GM21825 (cell line): ENCODE data around the gene HIP1.
"Not testable (repeated sequence)": the region's sequence is repeated elsewhere in the genome, so short reads cannot be mapped to it uniquely, and the experiment has no call there.

Source experiments
- ATAC-seq: cut with Tn5 transposase; IDR thresholded peaks from one replicate; pipeline ENCODE4 v1.9.1; 2021; ENCODE audit warnings: mild to moderate bottlenecking, moderate library complexity; ENCODE audit not compliant: unreplicated experiment

The HIP1 gene

DNA sequence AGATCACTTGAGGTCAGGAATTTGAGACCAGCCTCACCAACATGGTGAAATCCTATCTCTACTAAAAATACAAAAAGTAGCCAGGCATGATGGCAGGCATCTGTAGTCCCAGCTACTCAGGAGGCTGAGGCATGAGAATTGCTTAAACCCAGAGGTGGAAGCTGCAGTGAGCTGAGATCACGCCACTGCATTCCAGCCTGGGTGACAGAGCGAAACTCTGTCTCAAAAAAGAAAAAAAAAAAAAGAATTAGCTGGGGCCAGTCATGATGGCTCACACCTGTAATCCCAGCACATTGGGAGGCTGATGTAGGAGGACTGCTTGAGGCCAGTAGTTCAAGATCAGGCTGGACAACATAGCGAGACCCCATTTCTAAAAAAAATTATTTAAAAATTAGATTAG, 21.0 kb downstream of the HIP1 start:
- ATAC-seq, result not testable (repeated sequence)

DNA sequence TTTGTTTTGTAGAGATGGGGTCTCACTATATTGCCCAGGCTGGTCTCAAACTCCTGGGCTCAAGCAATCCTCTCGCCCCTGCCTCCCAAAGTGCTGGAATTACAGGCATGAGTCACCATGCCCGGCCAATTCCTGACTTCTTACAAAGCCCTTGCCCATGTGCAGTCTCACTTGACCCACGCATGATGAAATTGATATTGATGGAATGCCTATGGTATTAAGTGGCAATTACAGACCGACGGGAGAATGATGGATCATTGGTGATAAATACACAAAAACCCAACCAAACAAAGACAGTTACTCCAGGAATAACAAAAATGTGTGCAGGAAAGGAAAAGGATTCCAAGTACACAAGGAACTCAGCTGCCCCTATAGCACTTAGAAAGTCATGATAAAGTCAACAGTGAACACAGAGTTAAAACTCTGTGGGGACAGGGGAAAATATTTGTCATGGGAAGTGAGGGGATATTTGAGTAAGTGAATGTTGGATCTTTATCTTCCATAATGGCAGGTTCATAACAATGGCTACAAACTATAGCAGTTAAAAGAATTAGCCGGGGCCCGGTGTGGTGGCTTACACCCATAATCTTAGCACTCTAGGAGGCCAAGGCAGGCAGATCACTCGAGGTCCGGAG, 21.6 kb downstream of the HIP1 start:
- no peak for ATAC-seq

DNA sequence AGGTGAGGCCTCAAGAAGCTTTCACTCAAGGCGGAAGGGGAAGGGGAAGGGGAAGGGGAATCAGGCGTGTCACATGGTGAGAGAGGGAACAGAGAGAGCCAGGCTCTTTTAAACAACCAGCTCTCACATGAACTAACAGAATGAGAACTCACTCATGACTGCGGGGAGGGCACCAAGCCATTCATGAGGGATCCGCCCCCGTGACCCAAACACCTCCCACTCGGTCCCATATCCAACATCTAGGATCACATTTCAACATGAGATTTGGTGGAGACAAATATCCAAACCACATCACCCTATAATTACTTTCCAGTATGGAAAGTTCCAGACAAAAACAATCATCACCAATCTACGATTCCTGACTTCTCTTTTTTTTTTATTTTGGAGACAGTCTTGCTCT, 22.9 kb downstream of the HIP1 start:
- ATAC-seq, result no peak

DNA sequence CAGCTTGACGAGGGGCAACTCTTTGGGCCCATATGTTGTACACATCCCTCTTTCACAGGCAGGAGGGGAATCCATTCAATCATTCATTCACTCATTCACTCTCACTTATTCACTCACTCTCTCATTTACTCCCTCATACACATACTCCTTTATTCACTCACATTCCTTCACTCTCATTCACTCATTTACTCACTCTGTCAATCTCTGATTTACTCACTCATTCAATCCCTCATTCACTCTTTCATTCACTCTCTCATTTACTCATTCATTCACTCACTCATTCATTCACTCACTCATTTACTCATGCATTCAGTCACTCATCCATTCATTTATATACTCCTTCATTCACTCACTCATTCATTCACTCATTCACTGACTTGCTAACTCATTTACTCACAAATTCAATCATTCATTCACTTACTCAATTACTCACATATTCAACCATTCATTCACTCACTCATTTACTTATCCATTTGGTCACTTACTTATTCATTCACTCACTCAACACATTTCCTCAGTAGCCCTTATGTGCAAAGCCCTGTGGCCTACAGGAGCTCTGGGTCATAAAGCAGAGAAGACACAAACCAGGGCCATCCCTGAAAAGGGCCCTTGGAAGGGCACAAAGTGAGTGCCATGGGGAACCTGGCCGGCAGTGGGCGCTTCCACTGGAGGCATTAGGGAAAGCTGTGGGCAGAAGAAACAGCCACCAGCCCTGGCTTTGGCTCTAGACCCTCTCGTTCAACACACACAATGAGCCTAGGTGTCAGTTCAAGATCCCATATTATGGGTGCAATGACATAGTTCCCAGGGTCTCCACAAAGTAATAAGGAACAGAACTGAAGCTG, 26.0 kb downstream of the HIP1 start:
- ATAC-seq, result no peak

DNA sequence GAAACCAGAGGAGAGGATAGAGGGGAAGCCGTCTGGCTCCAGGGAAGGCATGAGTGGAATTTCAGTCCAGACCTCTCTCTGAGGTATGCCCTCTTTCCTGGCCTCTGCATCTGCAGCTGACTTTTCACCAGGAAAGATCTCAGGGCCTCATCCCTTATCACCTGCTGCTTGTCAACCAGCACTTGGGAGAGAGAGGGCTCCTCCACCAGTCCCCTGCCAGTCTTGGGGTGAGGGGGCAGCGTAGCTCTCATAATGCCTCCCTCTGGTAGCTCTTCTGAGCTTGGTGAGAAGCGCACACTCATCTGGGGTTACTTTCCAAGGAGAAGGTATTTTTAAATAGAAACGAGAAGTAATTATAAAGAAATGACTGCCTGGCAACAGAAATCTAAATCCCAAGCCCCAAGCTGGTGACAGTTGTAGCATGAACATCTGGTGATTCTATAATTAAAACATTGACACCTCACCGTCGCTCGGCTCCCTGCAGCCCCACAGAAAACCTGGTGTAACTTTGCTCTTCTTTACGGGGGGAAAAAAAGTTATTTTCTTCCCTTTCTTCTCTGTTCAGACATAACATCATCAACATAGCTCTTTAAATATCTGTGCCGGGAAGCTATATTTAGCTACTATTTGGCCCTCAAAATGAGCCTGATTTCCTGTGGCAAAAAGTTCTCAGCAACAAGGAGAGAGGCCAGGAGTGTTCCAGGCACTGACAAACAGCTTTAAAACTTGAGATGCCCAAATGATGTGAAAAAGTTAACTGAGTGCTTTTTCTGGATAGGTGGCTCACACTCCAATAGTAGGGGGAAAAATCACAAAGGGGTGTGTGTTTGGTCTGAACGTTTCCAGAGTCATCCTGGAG, 26.9 kb downstream of the HIP1 start:
- ATAC-seq, result no peak

DNA sequence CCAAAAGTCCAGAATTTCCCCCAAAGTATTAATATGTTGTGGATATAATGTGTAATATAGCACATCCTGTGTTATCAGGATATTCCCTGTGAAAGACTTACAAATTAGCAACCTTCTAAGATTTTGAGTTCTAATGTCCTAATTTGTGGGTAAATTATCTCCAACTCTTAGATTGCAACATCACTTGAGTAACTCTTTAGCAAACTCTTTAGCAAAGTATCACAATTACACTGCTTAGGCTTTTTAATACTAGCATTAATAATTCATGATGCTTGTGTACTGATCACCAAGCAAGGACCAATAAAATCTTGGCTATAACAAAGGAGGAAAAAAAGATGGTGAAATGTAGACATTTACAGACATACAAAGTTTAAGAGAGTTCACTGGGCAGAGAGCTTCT, 27.7 kb downstream of the HIP1 start:
- no peak for ATAC-seq

DNA sequence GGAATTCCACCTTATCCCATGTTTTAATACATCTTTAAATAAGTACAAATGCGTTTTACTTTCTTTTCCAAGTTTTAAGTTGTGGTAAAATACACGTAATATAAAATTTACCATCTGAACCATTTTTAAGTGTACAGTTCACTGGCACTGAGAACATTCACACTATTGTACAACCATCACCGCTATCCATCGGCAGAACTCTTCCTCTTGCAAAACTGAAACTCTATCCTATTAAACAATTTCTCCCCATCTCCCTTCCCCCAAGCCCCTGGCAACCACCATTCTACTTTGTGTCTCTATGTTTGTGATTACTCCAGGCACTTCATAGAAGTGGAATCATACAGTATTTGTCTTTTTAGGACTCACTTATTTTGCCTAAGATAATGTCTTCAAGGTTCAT, 33.8 kb downstream of the HIP1 start:
- no peak for ATAC-seq

DNA sequence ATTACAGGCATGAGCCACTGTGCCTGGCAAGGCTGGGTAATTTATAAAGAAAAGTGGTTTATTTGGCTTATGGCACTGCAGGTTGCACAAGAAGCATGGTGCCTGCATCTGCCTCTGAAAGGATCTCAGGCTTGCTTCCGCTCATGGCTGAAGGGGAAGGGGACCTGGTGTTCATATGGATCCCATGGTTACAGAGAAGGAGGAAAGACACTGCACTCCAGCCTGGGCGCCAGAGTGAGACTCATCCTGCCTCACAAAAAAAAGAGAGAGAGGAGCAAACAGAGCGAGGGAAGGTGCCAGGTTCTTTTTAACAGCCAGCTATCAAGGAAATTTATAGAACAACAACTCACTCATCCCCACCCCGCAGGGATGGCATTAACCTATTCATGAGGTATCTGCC, 36.2 kb downstream of the HIP1 start:
- ATAC-seq, result no peak

DNA sequence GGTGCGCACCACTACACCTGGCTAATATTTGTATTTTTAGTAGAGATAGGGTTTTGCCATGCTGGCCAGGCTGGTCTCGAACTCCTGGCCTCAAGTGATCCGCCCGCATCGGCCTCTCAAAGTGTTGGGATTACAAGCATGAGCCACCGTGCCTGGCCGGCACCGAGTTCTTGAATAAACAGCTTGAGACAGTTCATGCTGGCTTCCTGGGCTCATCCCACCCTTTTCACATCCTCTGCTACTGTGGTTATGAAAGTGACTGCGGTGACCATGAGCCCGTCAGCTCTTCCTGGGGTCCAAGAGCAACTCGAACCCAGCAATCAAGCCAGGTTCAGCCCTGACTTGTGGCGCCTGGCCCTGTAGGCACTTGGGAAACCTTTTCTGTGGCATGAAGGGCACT, 38.7 kb downstream of the HIP1 start:
- ATAC-seq, result no peak

DNA sequence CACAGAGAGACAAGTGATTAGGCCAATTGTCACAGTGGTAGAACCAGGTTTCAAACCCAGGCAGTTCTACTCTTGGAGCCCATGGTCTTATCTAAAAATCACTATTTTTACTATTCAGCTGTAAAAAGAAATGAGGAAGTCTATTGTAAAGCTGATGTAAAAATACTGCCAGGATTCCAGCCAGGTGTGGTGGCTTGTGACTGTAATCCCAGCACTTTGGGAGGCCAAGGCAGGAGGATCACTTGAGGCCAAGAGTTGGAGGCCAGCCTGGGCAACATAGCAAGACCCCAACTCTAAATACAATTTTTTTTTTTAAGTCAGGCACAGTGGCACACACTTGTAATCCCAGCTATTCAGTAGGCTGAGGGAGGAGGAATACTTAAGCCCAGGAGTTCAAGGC, 40.4 kb downstream of the HIP1 start:
- ATAC-seq, result no peak

DNA sequence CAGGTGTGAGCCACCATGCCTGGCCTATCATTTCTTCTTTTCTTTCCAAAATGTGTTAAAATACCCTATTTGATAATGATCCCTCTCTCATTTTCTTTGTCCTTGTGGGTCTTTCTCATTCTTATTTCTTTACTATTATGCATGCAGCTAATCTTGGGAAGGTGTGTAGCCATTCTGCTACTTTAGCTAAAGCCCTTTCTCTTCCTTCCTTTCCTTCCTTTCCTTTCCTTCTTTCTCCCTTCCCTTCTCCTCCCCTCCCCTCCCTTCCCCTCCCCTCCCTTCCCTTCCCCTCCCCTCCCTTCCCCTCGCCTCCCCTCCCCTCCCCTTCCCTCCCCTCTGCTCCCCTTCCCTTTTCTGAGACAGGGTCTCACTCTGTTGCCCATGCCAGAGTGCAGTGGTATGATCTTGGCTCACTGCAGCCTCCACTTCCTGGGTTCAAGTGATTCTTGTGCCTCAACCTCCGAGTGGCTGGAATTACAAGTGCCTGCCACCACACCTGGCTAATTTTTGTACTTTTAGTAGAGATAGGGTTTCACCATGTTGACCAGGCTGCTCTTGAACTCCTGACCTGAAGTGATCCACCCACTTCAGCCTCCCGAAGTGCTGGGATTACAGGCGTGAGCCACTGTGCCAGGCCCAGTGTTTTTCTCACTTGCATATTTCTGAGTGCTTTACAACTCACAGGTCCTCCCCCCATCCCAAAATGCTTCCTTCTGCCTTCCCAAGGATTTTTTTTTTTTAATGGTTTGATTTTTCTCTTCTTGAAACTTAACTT, 42.3 kb downstream of the HIP1 start:
- no peak for ATAC-seq

DNA sequence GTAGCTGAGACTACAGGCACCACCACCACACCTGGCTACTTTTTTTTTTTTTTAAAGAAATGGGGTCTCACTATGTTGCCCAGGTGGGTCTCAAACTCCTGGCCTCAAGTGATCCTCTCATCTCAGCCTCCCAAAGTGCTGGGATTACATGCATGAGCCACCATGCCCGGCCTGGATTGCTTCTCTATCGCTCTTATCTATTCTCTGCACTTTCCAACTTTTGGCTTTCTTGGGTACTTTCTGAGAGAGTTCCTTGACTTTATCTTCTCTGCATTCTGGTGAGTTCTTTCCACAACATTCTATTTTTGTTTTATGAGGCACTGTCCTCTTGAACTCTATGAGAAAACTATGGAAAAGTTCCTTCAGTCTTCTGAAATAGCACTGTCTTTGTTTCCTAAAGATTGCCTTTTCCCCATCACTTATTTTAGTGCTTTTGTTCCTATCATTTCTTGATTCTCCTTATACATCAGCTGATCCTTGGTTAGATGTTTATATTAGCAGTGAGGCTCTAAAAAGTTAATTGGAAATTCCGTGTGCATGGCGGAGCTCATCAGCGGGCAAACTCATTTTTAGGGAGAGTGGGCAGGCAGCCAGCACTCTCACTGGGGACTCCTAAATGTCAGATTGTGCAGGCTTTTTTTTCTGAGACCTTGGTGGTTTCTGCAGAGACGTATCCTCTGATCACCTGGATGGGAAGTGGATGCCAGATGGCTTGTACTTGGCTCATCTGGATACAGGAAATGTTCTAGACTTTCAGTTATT, 43.9 kb downstream of the HIP1 start:
- ATAC-seq, result no peak

DNA sequence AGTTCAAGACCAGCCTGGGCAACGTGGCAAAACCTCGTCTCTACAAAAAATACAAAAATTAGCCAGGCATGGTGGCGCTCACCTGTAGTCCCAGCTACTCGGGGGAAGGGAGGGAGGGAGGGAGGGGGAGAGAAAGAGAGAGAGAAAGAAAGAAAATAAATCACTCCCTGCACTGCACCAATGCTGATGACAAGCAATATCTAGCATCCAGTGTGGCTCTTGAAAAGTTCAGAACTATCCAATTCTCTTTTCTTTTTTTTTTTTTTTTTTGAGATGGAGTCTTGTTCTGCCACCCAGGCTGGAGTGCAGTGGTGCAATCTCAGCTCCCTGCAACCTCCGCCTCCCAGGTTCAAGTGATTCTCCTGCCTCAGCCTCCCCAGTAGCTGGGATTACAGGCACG, 45.1 kb downstream of the HIP1 start:
- not testable (repeated sequence) for ATAC-seq

DNA sequence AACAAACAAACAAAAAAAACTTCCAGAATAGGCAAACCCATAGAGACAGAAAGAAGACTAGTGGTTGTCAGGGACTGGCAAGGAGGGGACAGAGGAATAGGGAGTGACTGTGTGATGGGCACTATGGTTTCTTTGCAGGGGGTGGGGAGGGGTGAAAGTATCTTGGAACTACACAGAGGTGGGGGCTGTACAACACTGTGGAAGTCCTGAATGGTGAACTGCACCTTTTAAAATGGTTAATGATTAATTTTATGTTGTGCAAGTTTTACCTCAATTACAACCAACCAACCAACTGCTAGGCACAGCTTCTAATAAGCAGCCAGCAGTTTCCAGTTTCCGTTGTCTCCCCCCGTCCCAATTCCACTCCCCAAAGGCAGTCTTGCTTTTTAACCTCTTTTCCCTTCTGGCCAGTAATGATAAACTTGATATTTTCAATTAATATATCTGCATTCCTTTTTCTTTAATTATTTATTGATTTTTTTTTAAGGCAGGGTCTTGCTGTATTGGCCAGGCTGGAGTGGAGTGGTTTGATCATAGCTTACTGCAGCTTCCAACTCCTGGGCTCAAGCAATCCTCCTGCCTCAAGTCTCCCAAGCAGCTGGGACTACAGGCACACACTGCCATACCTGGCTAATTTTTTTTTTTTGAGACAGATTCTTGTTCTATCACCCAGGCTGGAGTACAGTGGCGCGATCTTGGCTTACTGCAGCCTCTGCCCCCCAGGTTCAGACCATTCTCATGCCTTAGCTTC, 46.8 kb downstream of the HIP1 start:
- no peak for ATAC-seq

DNA sequence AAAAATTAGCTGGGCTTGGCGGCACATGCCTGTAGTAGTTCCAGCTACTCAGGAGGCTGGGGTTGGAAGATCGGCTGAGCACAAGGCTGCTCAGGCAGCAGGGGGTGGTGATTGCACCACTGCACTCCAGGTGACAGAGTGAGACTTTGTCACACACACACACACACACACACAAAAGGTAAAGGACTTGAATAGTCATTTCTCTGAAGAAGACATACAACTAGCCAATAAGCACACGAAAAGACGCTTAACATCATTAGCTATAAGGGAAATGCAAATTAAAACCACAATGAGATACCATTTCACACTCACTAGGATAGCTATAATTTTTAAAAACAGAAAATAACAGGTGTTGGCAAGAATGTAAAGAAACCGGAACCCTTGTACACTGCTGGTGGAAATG, 48.6 kb downstream of the HIP1 start:
- no peak for ATAC-seq

DNA sequence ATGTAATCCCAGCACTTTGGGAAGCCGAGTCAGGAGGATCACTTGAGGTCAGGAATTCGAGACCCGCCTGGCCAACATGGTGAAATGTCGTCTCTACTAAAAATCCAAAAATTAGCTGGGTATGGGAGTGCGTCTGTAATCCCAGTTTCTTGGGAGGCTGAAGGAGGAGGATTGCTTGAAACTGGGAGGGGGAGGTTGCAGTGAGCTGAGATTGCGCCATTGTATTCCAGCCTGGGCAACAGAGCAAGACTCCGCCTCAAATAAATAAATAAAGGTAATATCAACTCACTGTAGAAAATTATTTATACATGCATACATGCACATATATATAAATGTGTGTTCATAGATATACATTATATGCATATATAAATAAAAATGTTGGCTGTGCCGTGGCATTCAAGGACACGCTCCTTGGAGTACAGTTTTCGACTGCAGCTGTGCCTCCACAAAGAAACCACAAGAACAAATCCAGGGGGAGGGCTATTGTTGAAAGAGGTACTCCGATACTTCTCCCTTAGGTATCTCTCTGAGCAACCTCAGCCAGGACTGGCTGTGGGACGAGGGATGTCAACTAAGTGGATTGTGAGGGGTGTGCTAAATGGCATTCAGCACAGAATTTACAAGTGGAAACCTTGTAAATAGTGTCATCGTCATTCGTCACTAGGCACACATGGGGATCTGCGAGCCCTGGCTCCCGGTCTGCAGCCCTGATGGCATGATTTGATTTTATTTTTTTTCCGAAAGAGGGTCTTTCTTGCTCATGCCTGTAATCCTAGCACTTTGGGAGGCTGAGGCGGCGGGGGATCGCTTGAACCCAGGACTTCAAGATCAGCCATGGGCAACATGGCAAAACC, 49.3 kb downstream of the HIP1 start:
- ATAC-seq, result no peak

DNA sequence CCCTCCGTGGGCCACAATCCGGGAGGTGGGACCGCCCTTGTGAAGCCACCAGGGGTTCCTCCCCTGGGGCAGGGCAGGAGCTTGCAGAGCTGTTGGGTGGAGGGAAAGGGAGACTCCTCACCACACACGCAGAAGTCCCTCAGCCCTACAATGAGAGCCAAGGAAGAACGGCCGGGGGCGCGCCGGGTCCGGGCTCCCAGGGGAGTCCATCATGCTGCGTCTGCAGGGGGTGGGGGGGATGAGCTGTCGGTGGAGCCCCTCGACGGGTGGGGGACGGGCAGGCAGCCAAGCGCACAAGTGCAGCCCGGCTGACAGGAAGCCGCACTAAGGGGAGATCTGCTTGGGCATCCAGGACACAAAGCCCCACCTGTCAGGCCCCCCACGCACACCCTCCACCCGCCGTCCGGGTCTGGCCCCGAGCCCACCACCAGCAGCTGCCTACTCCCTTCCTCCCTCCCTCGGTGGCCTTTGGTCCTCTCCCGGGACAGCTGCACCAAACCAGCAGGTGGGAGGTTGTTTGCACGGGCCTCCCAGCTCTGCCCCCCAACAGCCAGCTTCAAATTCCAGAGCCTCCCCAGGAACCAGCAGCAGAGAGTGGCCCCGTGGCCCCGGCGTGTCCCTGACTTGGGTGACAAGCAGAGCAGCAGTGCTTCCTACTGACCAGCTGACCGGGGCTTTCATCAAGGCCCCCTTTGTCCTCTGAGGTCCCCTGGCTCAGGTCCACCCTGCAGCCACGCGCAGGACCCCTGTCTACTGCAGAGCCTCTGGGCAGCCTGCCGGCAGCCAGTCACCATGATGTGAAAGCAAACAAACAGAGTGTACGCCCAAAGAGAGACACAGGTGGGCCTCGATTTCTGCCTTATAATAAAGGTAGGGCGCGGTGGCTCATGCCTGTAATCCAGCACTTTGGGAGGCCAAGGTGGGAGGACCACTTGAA, 50.3 kb downstream of the HIP1 start:
- ATAC-seq, result no peak
